ENCODE measurements around the gene UBE2V1.
A peak's percentile ranks its signal among the peaks of the same experiment; 100 is the strongest.

The UBE2V1 gene

DNA sequence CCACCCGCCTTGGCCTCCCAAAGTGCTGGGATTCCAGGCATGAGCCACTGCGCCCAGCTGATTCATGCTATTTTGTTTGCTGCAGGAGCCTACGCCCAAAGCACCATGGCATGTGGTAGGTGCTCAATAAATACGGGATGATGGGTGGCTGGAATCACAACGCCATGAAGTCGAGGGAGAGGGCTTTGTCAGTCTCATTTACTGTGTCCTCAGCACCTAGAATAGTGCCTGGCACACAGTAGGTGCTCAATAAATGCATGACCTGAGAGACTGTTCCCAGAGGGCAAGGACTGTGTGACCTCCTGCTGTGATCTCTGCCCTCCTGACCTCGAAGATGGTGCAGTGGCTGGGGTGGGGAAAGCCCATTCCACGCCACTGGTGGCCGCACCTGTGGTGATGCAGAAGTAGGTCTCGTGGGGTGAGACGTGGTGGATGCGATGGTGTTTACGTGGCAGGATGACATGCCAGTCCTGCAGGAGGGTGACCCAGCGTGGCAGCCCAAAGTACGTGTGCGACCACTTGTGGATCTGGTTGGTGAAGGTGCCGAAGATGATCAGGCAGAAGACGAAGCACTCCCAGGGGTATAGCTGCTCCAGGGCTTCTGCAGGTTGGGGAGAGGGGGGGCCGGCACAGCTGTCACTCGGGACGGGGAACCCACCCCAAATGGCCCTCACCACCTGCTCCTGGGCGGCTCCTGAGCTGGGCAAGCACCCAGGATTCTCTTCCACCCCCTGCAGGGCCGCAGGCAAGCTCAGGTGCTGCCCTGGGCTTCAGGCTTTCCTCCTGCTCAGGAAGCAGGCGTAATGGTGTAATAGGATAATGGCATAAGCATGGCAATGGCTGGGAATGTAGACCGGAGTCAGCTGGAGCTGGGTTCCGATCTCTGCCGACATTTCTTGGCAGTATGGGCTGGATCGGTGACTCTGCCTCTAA is 14.9 kb upstream of the UBE2V1 start:
- peaks cover 37 to 49% of the 10 kb centered on the region in 2 donors for H3K36me3 ChIP-seq (ENCODE audit: control insufficient read depth in 2 of 2, insufficient read depth in 2 of 2, low read length in 2 of 2)
- H3K27ac ChIP-seq (ENCODE audit: low read depth in 2 of 2, low read length in 2 of 2): no peak overlapping the region
- H3K4me3 ChIP-seq (ENCODE audit: low read length in 2 of 2): no peak overlapping the region
- H3K9me3 ChIP-seq (ENCODE audit: control insufficient read depth in 2 of 2, low read length in 2 of 2): no peaks in the 10 kb centered on the region
- H3K9ac ChIP-seq (ENCODE audit: low read depth in 1 of 2, low read length in 2 of 2): no peak overlapping the region
- H3K4me1 ChIP-seq (ENCODE audit: control insufficient read depth in 2 of 2, insufficient read depth in 2 of 2, low read length in 2 of 2): peaks cover 8 to 10% of the 10 kb centered on the region in 2 donors
- no peaks in the 10 kb centered on the region for H3K27me3 ChIP-seq (ENCODE audit: control insufficient read depth in 2 of 2, insufficient read depth in 2 of 2, low read length in 2 of 2)

DNA sequence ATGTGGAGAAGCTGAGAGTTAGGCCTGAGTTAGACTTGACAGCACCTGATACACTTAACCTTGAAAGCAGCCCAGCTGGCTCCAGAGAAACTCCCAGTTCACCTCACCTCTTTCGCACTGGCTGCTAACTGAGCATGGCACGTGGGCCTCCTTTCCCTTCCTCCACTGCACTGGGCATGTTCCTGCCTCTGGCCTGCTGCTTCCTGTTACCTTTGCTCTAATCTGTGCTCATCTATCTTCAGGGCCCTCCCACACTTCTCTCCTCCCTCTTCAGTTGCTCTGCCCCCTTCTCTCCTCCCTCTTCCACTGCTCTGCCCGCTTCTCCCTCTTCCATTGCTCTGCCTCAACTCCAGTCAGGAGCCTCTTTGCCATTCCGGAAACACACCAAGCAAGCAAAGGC is 13.7 kb upstream of the UBE2V1 start:
- H3K4me3 ChIP-seq (ENCODE audit: low read length in 2 of 2): no peak overlapping the region
- peak overlapping the region in 1 of 2 donors; percentile 31 for H3K9ac ChIP-seq (ENCODE audit: low read depth in 1 of 2, low read length in 2 of 2)
- H3K4me1 ChIP-seq (ENCODE audit: control insufficient read depth in 2 of 2, insufficient read depth in 2 of 2, low read length in 2 of 2): peaks cover 8 to 10% of the 10 kb centered on the region in 2 donors
- no peaks in the 10 kb centered on the region for H3K9me3 ChIP-seq (ENCODE audit: control insufficient read depth in 2 of 2, low read length in 2 of 2)
- peaks cover 37 to 45% of the 10 kb centered on the region in 2 donors for H3K36me3 ChIP-seq (ENCODE audit: control insufficient read depth in 2 of 2, insufficient read depth in 2 of 2, low read length in 2 of 2)
- H3K27ac ChIP-seq (ENCODE audit: low read depth in 2 of 2, low read length in 2 of 2): peak overlapping the region; percentile 46 to 63
- no peaks in the 10 kb centered on the region for H3K27me3 ChIP-seq (ENCODE audit: control insufficient read depth in 2 of 2, insufficient read depth in 2 of 2, low read length in 2 of 2)

DNA sequence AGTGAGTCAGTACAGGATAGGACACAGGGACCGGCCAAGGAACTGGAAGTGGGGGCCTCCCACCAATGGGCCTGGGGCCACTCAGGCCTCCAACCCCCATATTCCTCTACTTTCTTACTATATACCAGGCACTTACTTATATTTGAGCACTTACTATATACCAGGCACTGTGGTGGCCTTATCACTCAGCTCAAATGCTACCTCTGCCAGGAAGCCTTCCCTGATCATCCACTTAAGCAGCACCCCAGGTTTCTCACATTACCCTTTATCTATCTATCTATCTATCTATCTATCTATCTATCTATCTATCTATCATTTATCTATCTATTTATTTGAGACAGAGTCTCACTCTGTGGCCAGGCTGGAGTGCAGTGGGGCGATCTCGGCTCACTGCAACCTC is 12.3 kb upstream of the UBE2V1 start:
- Histone ChIP-seq H3K36me3 (ENCODE audit: control insufficient read depth in 2 of 2, insufficient read depth in 2 of 2, low read length in 2 of 2) (peaks cover 30 to 38% of the 10 kb centered on the region in 2 donors), H3K27me3 (ENCODE audit: control insufficient read depth in 2 of 2, insufficient read depth in 2 of 2, low read length in 2 of 2) (no peaks in the 10 kb centered on the region), H3K9ac (ENCODE audit: low read depth in 1 of 2, low read length in 2 of 2) (no peak overlapping the region), H3K4me1 (ENCODE audit: control insufficient read depth in 2 of 2, insufficient read depth in 2 of 2, low read length in 2 of 2) (peaks cover 11 to 13% of the 10 kb centered on the region in 2 donors), H3K4me3 (ENCODE audit: low read length in 2 of 2) (no peak overlapping the region), H3K27ac (ENCODE audit: low read depth in 2 of 2, low read length in 2 of 2) (no peak overlapping the region), H3K9me3 (ENCODE audit: control insufficient read depth in 2 of 2, low read length in 2 of 2) (no peaks in the 10 kb centered on the region)

DNA sequence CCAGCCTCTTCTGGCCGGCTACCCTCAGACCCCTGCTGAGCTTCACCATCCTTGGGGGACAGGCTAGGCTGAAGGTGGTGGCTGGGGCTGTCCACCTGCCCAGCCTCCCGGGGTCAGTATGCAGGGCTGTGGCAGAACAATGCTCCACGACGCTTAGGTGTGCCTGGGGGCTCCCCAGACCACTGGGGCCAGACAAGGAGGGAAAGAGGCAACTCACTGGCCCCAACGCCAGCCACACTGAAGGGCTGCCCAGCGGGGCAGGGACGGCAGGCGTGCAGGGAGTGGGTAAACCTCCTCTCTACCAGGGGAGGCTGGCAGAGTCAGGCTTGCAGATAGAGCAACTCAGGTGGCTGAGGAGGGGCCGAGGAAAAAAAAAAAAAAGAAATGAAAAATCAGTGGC is 11.5 kb upstream of the UBE2V1 start:
- Histone ChIP-seq H3K36me3 (ENCODE audit: control insufficient read depth in 2 of 2, insufficient read depth in 2 of 2, low read length in 2 of 2) (peaks cover 30 to 36% of the 10 kb centered on the region in 2 donors), H3K9ac (ENCODE audit: low read depth in 1 of 2, low read length in 2 of 2) (no peak overlapping the region), H3K9me3 (ENCODE audit: control insufficient read depth in 2 of 2, low read length in 2 of 2) (no peaks in the 10 kb centered on the region), H3K4me1 (ENCODE audit: control insufficient read depth in 2 of 2, insufficient read depth in 2 of 2, low read length in 2 of 2) (peaks cover 11 to 13% of the 10 kb centered on the region in 2 donors), H3K4me3 (ENCODE audit: low read length in 2 of 2) (no peak overlapping the region), H3K27me3 (ENCODE audit: control insufficient read depth in 2 of 2, insufficient read depth in 2 of 2, low read length in 2 of 2) (no peaks in the 10 kb centered on the region), H3K27ac (ENCODE audit: low read depth in 2 of 2, low read length in 2 of 2) (no peak overlapping the region)

DNA sequence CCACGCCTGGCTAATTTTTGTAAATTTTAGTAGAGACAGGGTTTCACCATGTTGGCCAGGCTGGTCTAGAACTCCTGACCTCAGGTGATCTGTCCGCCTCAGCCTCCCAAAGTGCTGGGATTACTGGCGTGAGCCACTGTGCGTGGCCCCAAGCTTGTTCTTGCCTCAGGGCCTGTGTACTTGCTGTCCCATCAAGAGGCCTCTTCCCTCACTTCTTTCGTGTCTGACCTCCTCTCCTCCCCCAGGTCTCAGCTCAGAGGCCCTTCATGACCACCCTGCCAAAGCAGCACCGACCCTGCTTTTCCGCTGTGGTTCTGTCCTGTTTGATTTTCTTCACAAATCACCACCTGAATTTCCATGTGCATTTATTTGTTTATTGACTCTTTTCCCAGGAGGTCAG is 10.5 kb upstream of the UBE2V1 start:
- Histone ChIP-seq H3K27me3 (ENCODE audit: control insufficient read depth in 2 of 2, insufficient read depth in 2 of 2, low read length in 2 of 2) (no peaks in the 10 kb centered on the region), H3K36me3 (ENCODE audit: control insufficient read depth in 2 of 2, insufficient read depth in 2 of 2, low read length in 2 of 2) (peaks cover 23 to 27% of the 10 kb centered on the region in 2 donors), H3K9me3 (ENCODE audit: control insufficient read depth in 2 of 2, low read length in 2 of 2) (no peaks in the 10 kb centered on the region), H3K4me1 (ENCODE audit: control insufficient read depth in 2 of 2, insufficient read depth in 2 of 2, low read length in 2 of 2) (peaks cover 11 to 13% of the 10 kb centered on the region in 2 donors), H3K27ac (ENCODE audit: low read depth in 2 of 2, low read length in 2 of 2) (no peak overlapping the region), H3K9ac (ENCODE audit: low read depth in 1 of 2, low read length in 2 of 2) (no peak overlapping the region), H3K4me3 (ENCODE audit: low read length in 2 of 2) (no peak overlapping the region)

DNA sequence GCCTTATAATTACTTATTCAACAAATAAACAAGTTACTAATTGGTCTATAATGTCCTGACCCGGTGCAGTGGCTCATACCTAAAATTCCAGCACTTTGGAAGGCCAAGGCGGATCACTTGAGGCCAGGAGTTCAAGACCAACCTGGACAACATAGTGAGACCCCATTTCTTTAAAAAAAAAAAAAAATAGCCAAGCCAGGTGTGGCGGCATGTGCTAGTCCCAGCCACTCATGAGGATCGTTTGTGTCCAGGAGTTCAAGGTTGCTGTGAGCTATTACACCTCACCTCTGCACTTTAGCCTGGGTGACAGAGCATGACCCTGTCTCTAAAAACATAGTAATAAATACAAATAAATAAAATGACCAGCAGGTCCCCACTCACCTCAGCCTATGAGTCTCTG is 9.8 kb upstream of the UBE2V1 start:
- Histone ChIP-seq H3K27me3 (ENCODE audit: control insufficient read depth in 2 of 2, insufficient read depth in 2 of 2, low read length in 2 of 2) (no peaks in the 10 kb centered on the region), H3K9me3 (ENCODE audit: control insufficient read depth in 2 of 2, low read length in 2 of 2) (no peaks in the 10 kb centered on the region), H3K4me3 (ENCODE audit: low read length in 2 of 2) (no peak overlapping the region), H3K36me3 (ENCODE audit: control insufficient read depth in 2 of 2, insufficient read depth in 2 of 2, low read length in 2 of 2) (peaks cover 18 to 22% of the 10 kb centered on the region in 2 donors), H3K27ac (ENCODE audit: low read depth in 2 of 2, low read length in 2 of 2) (no peak overlapping the region), H3K4me1 (ENCODE audit: control insufficient read depth in 2 of 2, insufficient read depth in 2 of 2, low read length in 2 of 2) (peaks cover 11 to 13% of the 10 kb centered on the region in 2 donors), H3K9ac (ENCODE audit: low read depth in 1 of 2, low read length in 2 of 2) (no peak overlapping the region)

DNA sequence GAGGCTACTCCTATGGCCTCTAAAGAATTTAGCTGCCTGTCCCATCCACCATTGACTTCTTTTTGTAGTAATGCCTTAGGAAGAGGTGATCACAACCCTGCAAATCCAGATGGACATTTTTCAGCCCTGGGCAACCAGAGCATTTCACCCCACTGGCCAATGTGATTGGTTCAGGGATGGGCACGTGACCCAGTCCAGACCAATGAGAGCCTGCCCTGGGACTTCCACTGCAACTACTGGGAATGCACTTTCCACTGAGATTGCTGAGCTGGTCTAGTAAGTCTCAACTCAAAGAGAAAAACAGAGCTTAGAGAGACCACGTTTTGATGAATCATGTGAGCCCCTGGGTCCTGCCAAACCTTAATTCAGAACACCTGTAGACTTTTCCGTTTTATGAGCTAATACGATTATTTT is 8.9 kb upstream of the UBE2V1 start:
- H3K27me3 ChIP-seq (ENCODE audit: control insufficient read depth in 2 of 2, insufficient read depth in 2 of 2, low read length in 2 of 2): no peaks in the 10 kb centered on the region
- H3K36me3 ChIP-seq (ENCODE audit: control insufficient read depth in 2 of 2, insufficient read depth in 2 of 2, low read length in 2 of 2): peaks cover 14 to 18% of the 10 kb centered on the region in 2 donors
- H3K9me3 ChIP-seq (ENCODE audit: control insufficient read depth in 2 of 2, low read length in 2 of 2): no peaks in the 10 kb centered on the region
- peaks cover 9 to 10% of the 10 kb centered on the region in 2 donors for H3K4me1 ChIP-seq (ENCODE audit: control insufficient read depth in 2 of 2, insufficient read depth in 2 of 2, low read length in 2 of 2)
- H3K9ac ChIP-seq (ENCODE audit: low read depth in 1 of 2, low read length in 2 of 2): no peak overlapping the region
- H3K4me3 ChIP-seq (ENCODE audit: low read length in 2 of 2): no peak overlapping the region
- no peak overlapping the region for H3K27ac ChIP-seq (ENCODE audit: low read depth in 2 of 2, low read length in 2 of 2)

DNA sequence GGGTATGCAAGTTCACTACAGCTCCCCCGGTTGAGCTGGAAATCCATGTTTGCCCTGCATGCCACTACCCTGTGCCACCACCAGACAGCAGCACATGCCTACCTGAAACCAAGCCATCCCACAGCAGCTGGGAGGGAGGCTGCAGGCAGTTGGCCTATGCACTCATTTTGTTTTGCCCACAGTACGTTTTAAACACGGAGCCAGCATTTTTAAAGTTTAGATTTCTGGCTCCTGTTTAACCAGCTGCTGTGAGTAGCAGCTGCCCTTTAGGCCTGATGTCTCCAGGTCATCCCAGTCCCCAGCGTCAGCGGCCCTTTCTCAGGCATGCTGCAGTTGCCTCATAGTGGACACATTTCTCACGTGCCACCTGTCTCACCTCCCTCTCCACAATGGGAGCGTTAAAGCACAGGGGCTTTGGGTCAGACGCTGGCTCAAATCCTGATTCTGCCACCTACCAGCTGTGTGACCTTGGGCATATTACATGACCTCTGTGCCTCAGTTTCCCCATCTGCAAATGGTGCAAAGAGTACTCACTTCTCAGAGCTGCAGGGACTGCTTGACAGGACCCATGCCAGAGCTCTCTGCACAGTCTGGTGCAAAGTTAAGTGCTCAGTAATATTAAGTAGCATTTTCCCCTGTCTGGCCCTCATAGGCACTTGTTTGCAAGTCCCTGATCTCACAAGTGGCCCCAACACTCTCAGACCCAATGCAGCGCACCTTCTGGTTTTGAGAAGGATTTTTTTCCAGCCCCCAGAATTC is 8.2 kb upstream of the UBE2V1 start:
- Histone ChIP-seq H3K4me1 (ENCODE audit: control insufficient read depth in 2 of 2, insufficient read depth in 2 of 2, low read length in 2 of 2) (peaks cover 7 to 8% of the 10 kb centered on the region in 2 donors), H3K9me3 (ENCODE audit: control insufficient read depth in 2 of 2, low read length in 2 of 2) (no peaks in the 10 kb centered on the region), H3K27me3 (ENCODE audit: control insufficient read depth in 2 of 2, insufficient read depth in 2 of 2, low read length in 2 of 2) (no peaks in the 10 kb centered on the region), H3K27ac (ENCODE audit: low read depth in 2 of 2, low read length in 2 of 2) (no peak overlapping the region), H3K4me3 (ENCODE audit: low read length in 2 of 2) (no peak overlapping the region), H3K36me3 (ENCODE audit: control insufficient read depth in 2 of 2, insufficient read depth in 2 of 2, low read length in 2 of 2) (peaks cover 14 to 17% of the 10 kb centered on the region in 2 donors), H3K9ac (ENCODE audit: low read depth in 1 of 2, low read length in 2 of 2) (no peak overlapping the region)

DNA sequence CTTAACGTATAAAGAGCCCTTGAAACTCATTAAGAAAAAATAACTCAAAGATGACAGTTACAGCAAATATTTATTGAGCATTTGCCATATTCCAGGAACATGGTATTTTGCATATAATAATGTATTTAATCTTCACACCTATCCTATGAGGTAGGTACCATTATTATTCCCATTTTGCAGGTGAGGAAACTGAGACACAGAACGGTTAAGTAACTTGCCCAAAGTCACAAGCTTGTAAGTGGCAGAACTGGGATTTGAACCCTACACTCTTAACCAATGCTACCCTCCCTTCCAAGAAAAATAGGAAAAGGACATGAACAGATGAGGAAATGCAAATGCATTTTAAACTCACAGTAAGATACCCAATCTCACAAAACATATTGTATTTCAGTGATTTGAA is 5.3 kb upstream of the UBE2V1 start:
- Histone ChIP-seq H3K9ac (ENCODE audit: low read depth in 1 of 2, low read length in 2 of 2) (no peak overlapping the region), H3K27me3 (ENCODE audit: control insufficient read depth in 2 of 2, insufficient read depth in 2 of 2, low read length in 2 of 2) (no peaks in the 10 kb centered on the region), H3K4me3 (ENCODE audit: low read length in 2 of 2) (no peak overlapping the region), H3K4me1 (ENCODE audit: control insufficient read depth in 2 of 2, insufficient read depth in 2 of 2, low read length in 2 of 2) (peaks cover 21 to 23% of the 10 kb centered on the region in 2 donors), H3K36me3 (ENCODE audit: control insufficient read depth in 2 of 2, insufficient read depth in 2 of 2, low read length in 2 of 2) (no peaks in the 10 kb centered on the region), H3K9me3 (ENCODE audit: control insufficient read depth in 2 of 2, low read length in 2 of 2) (no peaks in the 10 kb centered on the region), H3K27ac (ENCODE audit: low read depth in 2 of 2, low read length in 2 of 2) (no peak overlapping the region)
